HCT116 (cell line): ENCODE results near the gene SYCP2.

ENCODE experiments used
- EZH2 ChIP-seq: fragments of 200-600 bp; sonication (generic); IDR thresholded peaks from 2 replicates; pipeline ENCODE4 v1.6.1; 2017; ENCODE audit warnings: antibody characterized with exemption, mixed run types
- EZH2phosphoT487 ChIP-seq: fragments of 200-600 bp; IDR thresholded peaks from 2 replicates; pipeline ENCODE4 v1.6.1; 2018; ENCODE audit warnings: antibody characterized with exemption, borderline replicate concordance
- POLR2A ChIP-seq: IDR thresholded peaks from 2 replicates; pipeline ENCODE4 v1.7.0; 2011; ENCODE audit warnings: borderline replicate concordance; ENCODE audit not compliant: insufficient read depth, insufficient read length; ENCODE audit errors: extremely low read depth
- POLR2AphosphoS5 ChIP-seq: IDR thresholded peaks from 2 replicates; pipeline ENCODE4 v1.6.1; 2011; ENCODE audit warnings: mild to moderate bottlenecking, low read depth, low read length, moderate library complexity
- SRF ChIP-seq: IDR thresholded peaks from 2 replicates; pipeline ENCODE4 v1.6.1; 2012; ENCODE audit warnings: low read depth
- TCF7L2 ChIP-seq: IDR thresholded peaks from 2 replicates; pipeline ENCODE4 v1.7.0; 2011; ENCODE audit warnings: borderline replicate concordance, inconsistent platforms; ENCODE audit not compliant: insufficient read depth, insufficient read length; ENCODE audit errors: extremely low read depth
- ZFX ChIP-seq: fragments of 450-650 bp; IDR thresholded peaks from 2 replicates; pipeline ENCODE4 v1.6.1; 2017
- ZNF274 ChIP-seq: fragments of 200-500 bp; sonication (Bioruptor generic); IDR thresholded peaks from 2 replicates; pipeline ENCODE4 v1.6.1; 2014; ENCODE audit warnings: mild to moderate bottlenecking, low read depth, low read length, inconsistent platforms
- TF ChIP-seq, protein P1 (sequence below), 3 experiments: fragments of 200-600 bp in 1 of 3; sonication (generic) in 1 of 3; IDR thresholded peaks in 2 of 3; conservative IDR thresholded peaks in 1 of 3; 2 replicates each; pipeline ENCODE4 v1.5.1; 2012 to 2017; ENCODE audit warnings: low read depth in 2 of 3, low read length in 2 of 3, antibody characterized with exemption in 1 of 3, borderline replicate concordance in 1 of 3, control low read depth in 1 of 3, mild to moderate bottlenecking in 1 of 3, mixed read lengths in 1 of 3, mixed run types in 1 of 3, moderate library complexity in 1 of 3; ENCODE audit not compliant: insufficient read depth in 1 of 3
- TF ChIP-seq, protein P2 (sequence below): IDR thresholded peaks from 2 replicates; pipeline ENCODE4 v1.6.1; 2012

DNA sequence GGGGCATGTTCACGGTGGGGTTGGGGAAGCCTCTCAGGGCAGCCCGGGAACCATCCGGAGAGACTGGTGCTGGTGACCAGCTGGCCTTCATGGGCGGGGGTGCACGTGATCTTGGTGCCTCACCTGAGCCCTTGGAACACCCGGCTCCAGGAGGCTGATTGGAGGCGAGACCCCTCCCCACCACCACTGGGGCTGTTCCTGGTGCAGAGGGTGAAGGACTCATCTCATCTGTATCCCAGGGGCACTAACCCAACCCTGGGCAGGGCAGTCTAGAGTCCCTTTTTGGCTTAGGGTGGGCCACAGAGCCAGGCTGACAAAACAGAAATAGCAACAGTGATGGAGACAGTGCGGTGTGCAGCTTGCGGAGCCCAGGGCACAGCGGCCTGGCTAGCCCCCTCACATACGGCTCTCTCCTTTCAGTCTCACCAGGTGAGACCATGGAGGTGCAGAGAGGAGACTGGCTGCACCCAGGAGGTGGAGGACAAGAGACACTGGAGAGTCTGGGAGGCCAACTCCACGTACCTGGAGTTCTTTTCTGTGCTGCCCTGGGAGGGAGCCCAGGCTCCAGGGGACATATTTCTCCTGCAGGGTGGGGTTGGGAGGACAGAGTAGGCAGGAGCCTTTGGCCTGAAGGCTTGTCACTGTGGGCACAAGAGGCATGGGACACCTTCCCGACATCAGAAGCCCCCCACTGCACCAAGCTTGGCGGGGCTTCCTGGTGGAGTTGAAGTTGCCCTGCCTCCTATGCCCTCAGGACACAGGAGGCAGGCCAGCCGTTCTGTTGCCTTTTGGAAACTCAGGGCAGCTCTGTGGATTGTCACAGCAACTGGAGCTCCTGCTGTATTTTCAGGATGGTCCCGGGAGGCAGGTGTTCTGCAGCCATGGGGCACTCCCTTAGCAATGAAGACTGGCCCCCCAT is 106.0 kb downstream of the SYCP2 start:
- TF ChIP-seq, protein P1, sequence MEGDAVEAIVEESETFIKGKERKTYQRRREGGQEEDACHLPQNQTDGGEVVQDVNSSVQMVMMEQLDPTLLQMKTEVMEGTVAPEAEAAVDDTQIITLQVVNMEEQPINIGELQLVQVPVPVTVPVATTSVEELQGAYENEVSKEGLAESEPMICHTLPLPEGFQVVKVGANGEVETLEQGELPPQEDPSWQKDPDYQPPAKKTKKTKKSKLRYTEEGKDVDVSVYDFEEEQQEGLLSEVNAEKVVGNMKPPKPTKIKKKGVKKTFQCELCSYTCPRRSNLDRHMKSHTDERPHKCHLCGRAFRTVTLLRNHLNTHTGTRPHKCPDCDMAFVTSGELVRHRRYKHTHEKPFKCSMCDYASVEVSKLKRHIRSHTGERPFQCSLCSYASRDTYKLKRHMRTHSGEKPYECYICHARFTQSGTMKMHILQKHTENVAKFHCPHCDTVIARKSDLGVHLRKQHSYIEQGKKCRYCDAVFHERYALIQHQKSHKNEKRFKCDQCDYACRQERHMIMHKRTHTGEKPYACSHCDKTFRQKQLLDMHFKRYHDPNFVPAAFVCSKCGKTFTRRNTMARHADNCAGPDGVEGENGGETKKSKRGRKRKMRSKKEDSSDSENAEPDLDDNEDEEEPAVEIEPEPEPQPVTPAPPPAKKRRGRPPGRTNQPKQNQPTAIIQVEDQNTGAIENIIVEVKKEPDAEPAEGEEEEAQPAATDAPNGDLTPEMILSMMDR (IDR thresholded peaks at IDR 0.05 in 2 of 3, conservative IDR thresholded peaks at IDR 0.05 in 1 of 3; ENCODE audit: borderline replicate concordance in 1 of 3, insufficient read depth in 1 of 3, low read depth in 2 of 3, low read length in 2 of 3): no peak
- TF ChIP-seq EZH2phosphoT487 (no peak), ZNF274 (no peak), TCF7L2 (no peak), EZH2 (no peak), POLR2AphosphoS5 (no peak), POLR2A (no peak), SRF (no peak), ZFX (no peak)
- TF ChIP-seq, protein P2, sequence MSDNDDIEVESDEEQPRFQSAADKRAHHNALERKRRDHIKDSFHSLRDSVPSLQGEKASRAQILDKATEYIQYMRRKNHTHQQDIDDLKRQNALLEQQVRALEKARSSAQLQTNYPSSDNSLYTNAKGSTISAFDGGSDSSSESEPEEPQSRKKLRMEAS: no peak
